ENCODE measurements around the gene CDC123. TPM values are rescaled to one million over a fixed set of nuclear protein-coding genes. Genes with fewer than 3 reads are reported as not detected.
"Not testable (repeated sequence)": the region's sequence is repeated elsewhere in the genome, so short reads cannot be mapped to it uniquely, and the experiment has no call there.

The CDC123 gene
- total and polyA plus RNA-seq, 2 donors: 57.8 to 83.7 TPM

- H3K36me3 ChIP-seq (ENCODE audit: insufficient read depth): peaks cover 4% of the 10 kb centered on the region
- no peaks in the 10 kb centered on the region for H3K4me1 ChIP-seq (ENCODE audit: insufficient read depth)
- 96% methylated on average over 11 of the region's 11 CpGs for WGBS
- no peak for DNase-seq (ENCODE audit: extremely low spot score)
- no peak overlapping the region for H3K4me3 ChIP-seq (ENCODE audit: low read depth, low read length)
- H3K27ac ChIP-seq (ENCODE audit: low read depth): no peak overlapping the region
Observed at GRCh38 chr10:12228851-12229250, 32.9 kb downstream of the CDC123 start.

- H3K4me1 ChIP-seq (ENCODE audit: insufficient read depth); H3K27ac ChIP-seq (ENCODE audit: low read depth); DNase-seq (ENCODE audit: extremely low spot score); H3K36me3 ChIP-seq (ENCODE audit: insufficient read depth); H3K4me3 ChIP-seq (ENCODE audit: low read depth, low read length): not testable (repeated sequence)
- WGBS: 97% methylated on average over 5 of the region's 5 CpGs
Observed at GRCh38 chr10:12234687-12235086, 38.7 kb downstream of the CDC123 start.

- WGBS: 66% methylated on average over 3 of the region's 3 CpGs
- DNase-seq (ENCODE audit: extremely low spot score): no peak
- Histone ChIP-seq H3K4me1 (ENCODE audit: insufficient read depth) (no peaks in the 10 kb centered on the region), H3K4me3 (ENCODE audit: low read depth, low read length) (no peak overlapping the region), H3K36me3 (ENCODE audit: insufficient read depth) (peaks cover 7% of the 10 kb centered on the region), H3K27ac (ENCODE audit: low read depth) (no peak overlapping the region)
Observed at GRCh38 chr10:12235116-12235694, 39.2 kb downstream of the CDC123 start.

- peaks cover 7% of the 10 kb centered on the region for H3K36me3 ChIP-seq (ENCODE audit: insufficient read depth)
- no peak for DNase-seq (ENCODE audit: extremely low spot score)
- no peak overlapping the region for H3K27ac ChIP-seq (ENCODE audit: low read depth)
- no peaks in the 10 kb centered on the region for H3K4me1 ChIP-seq (ENCODE audit: insufficient read depth)
- 54% methylated on average over 4 of the region's 4 CpGs for WGBS
- H3K4me3 ChIP-seq (ENCODE audit: low read depth, low read length): no peak overlapping the region
Observed at GRCh38 chr10:12235796-12236195, 39.8 kb downstream of the CDC123 start.

GRCh38 chr10:12237265-12238220, 41.6 kb downstream of the CDC123 start:
- Histone ChIP-seq H3K4me3 (ENCODE audit: low read depth, low read length) (no peak overlapping the region), H3K27ac (ENCODE audit: low read depth) (no peak overlapping the region), H3K36me3 (ENCODE audit: insufficient read depth) (peaks cover 7% of the 10 kb centered on the region), H3K4me1 (ENCODE audit: insufficient read depth) (no peaks in the 10 kb centered on the region)
- DNase-seq (ENCODE audit: extremely low spot score): no peak
- 95% methylated on average over 13 of the region's 13 CpGs for WGBS

- Histone ChIP-seq H3K27ac (ENCODE audit: low read depth) (no peak overlapping the region), H3K4me1 (ENCODE audit: insufficient read depth) (no peaks in the 10 kb centered on the region), H3K4me3 (ENCODE audit: low read depth, low read length) (no peak overlapping the region), H3K36me3 (ENCODE audit: insufficient read depth) (peaks cover 8% of the 10 kb centered on the region)
- no peak for DNase-seq (ENCODE audit: extremely low spot score)
- WGBS: 95% methylated on average over 8 of the region's 8 CpGs
Observed at GRCh38 chr10:12238821-12239220, 42.8 kb downstream of the CDC123 start.

- no peak for DNase-seq (ENCODE audit: extremely low spot score)
- WGBS: 83% methylated on average over 19 of the region's 19 CpGs
- Histone ChIP-seq H3K4me3 (ENCODE audit: low read depth, low read length) (no peak overlapping the region), H3K27ac (ENCODE audit: low read depth) (no peak overlapping the region), H3K36me3 (ENCODE audit: insufficient read depth) (peaks cover 9% of the 10 kb centered on the region), H3K4me1 (ENCODE audit: insufficient read depth) (no peaks in the 10 kb centered on the region)
Observed at GRCh38 chr10:12241810-12242529, 46.0 kb downstream of the CDC123 start.

- Histone ChIP-seq H3K4me1 (ENCODE audit: insufficient read depth) (no peaks in the 10 kb centered on the region), H3K4me3 (ENCODE audit: low read depth, low read length) (no peak overlapping the region), H3K36me3 (ENCODE audit: insufficient read depth) (peaks cover 6% of the 10 kb centered on the region), H3K27ac (ENCODE audit: low read depth) (no peak overlapping the region)
- WGBS: 94% methylated on average over 18 of the region's 18 CpGs
- DNase-seq (ENCODE audit: extremely low spot score): no peak
Observed at GRCh38 chr10:12243864-12244620, 48.1 kb downstream of the CDC123 start.

- 84% methylated on average over 10 of the region's 10 CpGs for WGBS
- no peak overlapping the region for H3K27ac ChIP-seq (ENCODE audit: low read depth)
- no peak overlapping the region for H3K4me3 ChIP-seq (ENCODE audit: low read depth, low read length)
- no peaks in the 10 kb centered on the region for H3K4me1 ChIP-seq (ENCODE audit: insufficient read depth)
- no peak for DNase-seq (ENCODE audit: extremely low spot score)
- H3K36me3 ChIP-seq (ENCODE audit: insufficient read depth): peaks cover 4% of the 10 kb centered on the region
Observed at GRCh38 chr10:12250181-12250580, 54.2 kb downstream of the CDC123 start.

- not testable (repeated sequence) for H3K36me3 ChIP-seq (ENCODE audit: insufficient read depth)
Observed at GRCh38 chr10:12250702-12251101, 54.7 kb downstream of the CDC123 start.

GRCh38 chr10:12251581-12251980, 55.6 kb downstream of the CDC123 start:
- H3K4me1 ChIP-seq (ENCODE audit: insufficient read depth): no peaks in the 10 kb centered on the region
- DNase-seq (ENCODE audit: extremely low spot score): no peak
- no peak overlapping the region for H3K4me3 ChIP-seq (ENCODE audit: low read depth, low read length)
- WGBS: 94% methylated on average over 5 of the region's 5 CpGs
- H3K36me3 ChIP-seq (ENCODE audit: insufficient read depth): peaks cover 4% of the 10 kb centered on the region
- no peak overlapping the region for H3K27ac ChIP-seq (ENCODE audit: low read depth)

More at GRCh38 chr10:12250702-12251101, 54.7 kb downstream of the CDC123 start:
- H3K27ac ChIP-seq (ENCODE audit: low read depth); DNase-seq (ENCODE audit: extremely low spot score); H3K4me3 ChIP-seq (ENCODE audit: low read depth, low read length); H3K4me1 ChIP-seq (ENCODE audit: insufficient read depth): not testable (repeated sequence)
- WGBS: 97% methylated on average over 5 of the region's 5 CpGs

- Histone ChIP-seq H3K36me3 (ENCODE audit: insufficient read depth) (peaks cover 4% of the 10 kb centered on the region), H3K4me3 (ENCODE audit: low read depth, low read length) (no peak overlapping the region), H3K27ac (ENCODE audit: low read depth) (no peak overlapping the region), H3K4me1 (ENCODE audit: insufficient read depth) (no peaks in the 10 kb centered on the region)
- WGBS: 91% methylated on average over 13 of the region's 13 CpGs
- DNase-seq (ENCODE audit: extremely low spot score): no peak
Observed at GRCh38 chr10:12252882-12253546, 57.0 kb downstream of the CDC123 start.

- H3K36me3 ChIP-seq (ENCODE audit: insufficient read depth): peaks cover 2% of the 10 kb centered on the region
- no peak overlapping the region for H3K4me3 ChIP-seq (ENCODE audit: low read depth, low read length)
- H3K27ac ChIP-seq (ENCODE audit: low read depth): no peak overlapping the region
- H3K4me1 ChIP-seq (ENCODE audit: insufficient read depth): no peaks in the 10 kb centered on the region
- 30% methylated on average over 1 of the region's 1 CpG for WGBS
- peak; percentile 18 for DNase-seq (ENCODE audit: extremely low spot score)
Observed at GRCh38 chr10:12255048-12255447, 59.1 kb downstream of the CDC123 start.
